Measurements from ENCODE around the gene GREB1L. TPM values are rescaled to one million over a fixed set of nuclear protein-coding genes. Genes with fewer than 3 reads are reported as not detected.

GREB1L gene
- total RNA-seq, 1 experiment from 2014 or later: 75.4 TPM

- H3K4me1 ChIP-seq: peaks cover 32% of the 10 kb centered on the region
- H3K4me3 Mint-ChIP-seq (ENCODE audit: unreplicated experiment): no peak overlapping the region
- no peak for TF ChIP-seq CTCF (IDR thresholded peaks at IDR 0.05; ENCODE audit: insufficient read depth in 1 of 2, low read depth in 1 of 2, low read length in 1 of 2, severe bottlenecking in 1 of 2, unreplicated experiment in 1 of 2)
- no peaks in the 10 kb centered on the region for H3K27me3 ChIP-seq (replicated peaks; ENCODE audit: control insufficient read depth, insufficient read depth, low read length)
- H3K36me3 Mint-ChIP-seq (ENCODE audit: insufficient read depth, unreplicated experiment): peaks cover 5% of the 10 kb centered on the region
- H3K4me3 ChIP-seq (ENCODE audit: low read depth, low read length): no peak overlapping the region
- no peaks in the 10 kb centered on the region for H3K9me3 ChIP-seq
- no TSS peak for BruUV-seq (replicated peaks)
- H3K27ac Mint-ChIP-seq (ENCODE audit: unreplicated experiment): peak overlapping the region; percentile 13
- ChIA-PET POLR2A (no interaction called here), CTCF (no interaction called here)
- H3K9me3 Mint-ChIP-seq (ENCODE audit: unreplicated experiment): no peaks in the 10 kb centered on the region
- no peak for DNase-seq
- no peaks in the 10 kb centered on the region for H3K27me3 Mint-ChIP-seq (ENCODE audit: insufficient read depth, unreplicated experiment)
- intact Hi-C loops (cut with micrococcal nuclease; ENCODE audit: unreplicated experiment): no loop called here
- no peaks in the 10 kb centered on the region for H3K36me3 ChIP-seq (ENCODE audit: control insufficient read depth, insufficient read depth, low read length)
- H3K4me1 Mint-ChIP-seq (ENCODE audit: low read depth, unreplicated experiment): peaks cover 23% of the 10 kb centered on the region
These were observed 117.7 kb downstream of the GREB1L start for GRCh38 chr18:21359746-21360145.

- POLR2A ChIA-PET: no interaction called here
These were observed 119.4 kb downstream of the GREB1L start for GRCh38 chr18:21361307-21361880.

GRCh38 chr18:21362831-21363230, 120.8 kb downstream of the GREB1L start:
- no peak for DNase-seq
- intact Hi-C loops (cut with micrococcal nuclease; ENCODE audit: unreplicated experiment): loop anchor here (2.0 kb wide), 1 partner anchor 16 kb away; no protein-coding TSS in a partner anchor
- Histone ChIP-seq H3K4me3 (ENCODE audit: low read depth, low read length) (no peak overlapping the region), H3K4me1 (peaks cover 51% of the 10 kb centered on the region), H3K27me3 (replicated peaks; ENCODE audit: control insufficient read depth, insufficient read depth, low read length) (no peaks in the 10 kb centered on the region), H3K36me3 (ENCODE audit: control insufficient read depth, insufficient read depth, low read length) (no peaks in the 10 kb centered on the region), H3K9me3 (no peaks in the 10 kb centered on the region)
- Mint-ChIP-seq H3K27me3 (ENCODE audit: insufficient read depth, unreplicated experiment) (no peaks in the 10 kb centered on the region), H3K36me3 (ENCODE audit: insufficient read depth, unreplicated experiment) (peaks cover 10% of the 10 kb centered on the region), H3K9me3 (ENCODE audit: unreplicated experiment) (no peaks in the 10 kb centered on the region), H3K4me3 (ENCODE audit: unreplicated experiment) (no peak overlapping the region), H3K27ac (ENCODE audit: unreplicated experiment) (no peak overlapping the region), H3K4me1 (ENCODE audit: low read depth, unreplicated experiment) (peaks cover 32% of the 10 kb centered on the region)
- ChIA-PET CTCF (no interaction called here), POLR2A (interaction anchor here (0.6 kb wide), 1 partner anchor 222 kb away, joined by 3 read pairs; no protein-coding TSS in a partner anchor)
- TF ChIP-seq CTCF (IDR thresholded peaks at IDR 0.05; ENCODE audit: insufficient read depth in 1 of 2, low read depth in 1 of 2, low read length in 1 of 2, severe bottlenecking in 1 of 2, unreplicated experiment in 1 of 2): no peak
- BruUV-seq (replicated peaks): no TSS peak

More at GRCh38 chr18:21361307-21361880, 119.4 kb downstream of the GREB1L start:
- H3K4me1 ChIP-seq: peaks cover 36% of the 10 kb centered on the region
- no TSS peak for BruUV-seq (replicated peaks)
- Mint-ChIP-seq H3K4me3 (ENCODE audit: unreplicated experiment) (no peak overlapping the region), H3K36me3 (ENCODE audit: insufficient read depth, unreplicated experiment) (peaks cover 5% of the 10 kb centered on the region), H3K27ac (ENCODE audit: unreplicated experiment) (no peak overlapping the region), H3K4me1 (ENCODE audit: low read depth, unreplicated experiment) (peaks cover 21% of the 10 kb centered on the region), H3K9me3 (ENCODE audit: unreplicated experiment) (no peaks in the 10 kb centered on the region), H3K27me3 (ENCODE audit: insufficient read depth, unreplicated experiment) (no peaks in the 10 kb centered on the region)
- DNase-seq: peak; percentile 31 to 41
- H3K9me3 ChIP-seq: no peaks in the 10 kb centered on the region
- H3K4me3 ChIP-seq (ENCODE audit: low read depth, low read length): no peak overlapping the region
- intact Hi-C loops (cut with micrococcal nuclease; ENCODE audit: unreplicated experiment): no loop called here
- TF ChIP-seq CTCF (IDR thresholded peaks at IDR 0.05; ENCODE audit: insufficient read depth in 1 of 2, low read depth in 1 of 2, low read length in 1 of 2, severe bottlenecking in 1 of 2, unreplicated experiment in 1 of 2): no peak
- no peaks in the 10 kb centered on the region for H3K36me3 ChIP-seq (ENCODE audit: control insufficient read depth, insufficient read depth, low read length)
- CTCF ChIA-PET: no interaction called here
- no peaks in the 10 kb centered on the region for H3K27me3 ChIP-seq (replicated peaks; ENCODE audit: control insufficient read depth, insufficient read depth, low read length)

Data from Caco-2 (cell line).